HCT116 (cell line): ENCODE results near the gene GJA10. TPM values are rescaled to one million over a fixed set of nuclear protein-coding genes. Genes with fewer than 3 reads are reported as not detected.
"Not testable (repeated sequence)": the region's sequence is repeated elsewhere in the genome, so short reads cannot be mapped to it uniquely, and the experiment has no call there.

Experiments used
- ATAC-seq: fragments of 200-7000 bp; cut with Tn5 transposase; 2 replicates; pipeline ENCODE4 v1.9.1; 2020; ENCODE audit warnings: mild to moderate bottlenecking, moderate library complexity
- BruUV-seq: library from RNA; stranded (reverse); fragments of 400-500 nt; replicated peaks from 2 replicates; lab custom pipeline; 2021; lab: Mats Ljungman, UMichigan
- CTCF ChIA-PET: fragments of 300-600 bp; sonication (Branson Sonifier 250); formaldehyde crosslinking; loops from one replicate; lab custom pipeline; 2021; ENCODE audit warnings: antibody characterized with exemption; lab: Charles Lee
- POLR2A ChIA-PET: fragments of 300-600, 350-600 bp; sonication (Branson Sonifier 250); formaldehyde crosslinking; loops from one replicate; lab custom pipeline; 2021; ENCODE audit warnings: antibody characterized with exemption; lab: Charles Lee
- RAD21 ChIA-PET, 2 experiments: fragments of 300-600 bp; sonication (Branson Sonifier 250); formaldehyde crosslinking; loops; one replicate each; lab custom pipeline; 2023; ENCODE audit warnings: low total read pairs in 2 of 2; ENCODE audit not compliant: uncharacterized antibody in 2 of 2, unreplicated experiment in 2 of 2, low non-redundant PET in 1 of 2; lab: Charles Lee
- DNase-seq: peaks from one replicate; pipeline ENCODE4 v3.0.0-alpha.2; 2010; ENCODE audit warnings: low read depth, low spot score
- H2AFZ ChIP-seq: fragments of 200-600 bp; shearing (Covaris generic), sonication (generic); 2 replicates; pipeline ENCODE4 v1.6.1; 2017; ENCODE audit warnings: low read depth, mixed run types, mixed read lengths, antibody characterized with exemption, low read length; ENCODE audit not compliant: poor library complexity, severe bottlenecking
- H3K27ac ChIP-seq: 2 replicates; pipeline ENCODE4 v1.5.1; 2012; ENCODE audit warnings: low read depth, low read length
- H3K27me3 ChIP-seq: fragments of 200-600 bp; sonication (generic); 2 replicates; pipeline ENCODE4 v1.6.1; 2016; ENCODE audit warnings: mixed run types, low read length, mixed read lengths; ENCODE audit not compliant: insufficient read depth
- H3K36me3 ChIP-seq, 2 experiments: fragments of 200-500 bp in 1 of 2; fragments of 200-600 bp in 1 of 2; sonication (Bioruptor generic) in 1 of 2; sonication (generic) in 1 of 2; 2 replicates each; pipeline versions ENCODE4 v1.5.1 to v1.6.1; 2014 to 2016; ENCODE audit warnings: low read length in 2 of 2, inconsistent platforms in 1 of 2, mixed read lengths in 1 of 2, mixed run types in 1 of 2; ENCODE audit not compliant: insufficient read depth in 2 of 2, control insufficient read depth in 1 of 2
- H3K4me1 ChIP-seq, 2 experiments: fragments of 200-600 bp in 1 of 2; sonication (generic) in 1 of 2; 2 replicates each; pipeline versions ENCODE4 v1.5.1 to v1.6.1; 2012 to 2017; ENCODE audit warnings: low read length in 2 of 2, inconsistent platforms in 1 of 2, mild to moderate bottlenecking in 1 of 2, mixed read lengths in 1 of 2, mixed run types in 1 of 2, moderate library complexity in 1 of 2; ENCODE audit not compliant: insufficient read depth in 2 of 2, control insufficient read depth in 1 of 2
- H3K4me2 ChIP-seq: fragments of 200-600 bp; sonication (generic); 2 replicates; pipeline ENCODE4 v1.6.1; 2017; ENCODE audit warnings: mixed run types, low read length, mixed read lengths
- H3K4me3 ChIP-seq, 2 experiments: fragments of 200-600 bp in 1 of 2; sonication (generic) in 1 of 2; replicated peaks in 1 of 2; 2 replicates each; pipeline ENCODE4 v1.5.1; 2011 to 2016; ENCODE audit warnings: low read length in 2 of 2, control low read depth in 1 of 2, low read depth in 1 of 2, mild to moderate bottlenecking in 1 of 2, mixed read lengths in 1 of 2, mixed run types in 1 of 2
- H3K79me2 ChIP-seq: fragments of 200-600 bp; sonication (generic); 2 replicates; pipeline ENCODE4 v1.6.1; 2017; ENCODE audit warnings: mild to moderate bottlenecking, mixed run types, low read length, moderate library complexity, mixed read lengths; ENCODE audit not compliant: insufficient read depth
- H3K9ac ChIP-seq: fragments of 200-600 bp; sonication (generic); 2 replicates; pipeline ENCODE4 v1.6.1; 2016; ENCODE audit warnings: low read length, mixed read lengths
- H3K9me2 ChIP-seq: fragments of 200-600 bp; sonication (generic), shearing (Covaris generic); 2 replicates; pipeline ENCODE4 v1.6.1; 2017; ENCODE audit warnings: mixed run types, mild to moderate bottlenecking, moderate library complexity; ENCODE audit not compliant: insufficient read depth
- H3K9me3 ChIP-seq, 2 experiments: fragments of 200-500 bp in 1 of 2; fragments of 200-600 bp in 1 of 2; sonication (Bioruptor generic) in 1 of 2; sonication (generic) in 1 of 2; 2 replicates each; pipeline ENCODE4 v1.6.1; 2014 to 2017; ENCODE audit warnings: low read length in 2 of 2, mixed read lengths in 2 of 2, inconsistent platforms in 1 of 2, low read depth in 1 of 2, mild to moderate bottlenecking in 1 of 2, mixed run types in 1 of 2, moderate library complexity in 1 of 2; ENCODE audit not compliant: control insufficient read depth in 1 of 2, insufficient read depth in 1 of 2
- H4K20me1 ChIP-seq: fragments of 200-600 bp; sonication (generic), shearing (Covaris generic); 2 replicates; pipeline ENCODE4 v1.6.1; 2017; ENCODE audit warnings: mixed run types, mild to moderate bottlenecking, moderate library complexity; ENCODE audit not compliant: insufficient read depth
- CBX3 ChIP-seq: IDR thresholded peaks from 2 replicates; pipeline ENCODE4 v1.6.1; 2012; ENCODE audit warnings: low read depth
- ELF1 ChIP-seq: IDR thresholded peaks from 2 replicates; pipeline ENCODE4 v1.6.1; 2012; ENCODE audit warnings: low read depth, borderline replicate concordance
- REST ChIP-seq: IDR thresholded peaks from 2 replicates; pipeline ENCODE4 v1.6.1; 2012; ENCODE audit warnings: low read depth
- TCF7L2 ChIP-seq: IDR thresholded peaks from 2 replicates; pipeline ENCODE4 v1.7.0; 2011; ENCODE audit warnings: borderline replicate concordance, inconsistent platforms; ENCODE audit not compliant: insufficient read depth, insufficient read length; ENCODE audit errors: extremely low read depth
- intact Hi-C: fragments of 100-400 bp; cut with micrococcal nuclease; formaldehyde crosslinking; loops from 2 replicates; pipeline ENCODE4 v1.10.0; 2022
- total RNA-seq: library from RNA; stranded (reverse); gene quantifications from one replicate; pipeline ENCODE4 v1.2.1, GENCODE V29; 2021; ENCODE audit not compliant: unreplicated experiment

Gene GJA10
- total RNA-seq, 1 experiment from 2014 or later, result not detected

DNA sequence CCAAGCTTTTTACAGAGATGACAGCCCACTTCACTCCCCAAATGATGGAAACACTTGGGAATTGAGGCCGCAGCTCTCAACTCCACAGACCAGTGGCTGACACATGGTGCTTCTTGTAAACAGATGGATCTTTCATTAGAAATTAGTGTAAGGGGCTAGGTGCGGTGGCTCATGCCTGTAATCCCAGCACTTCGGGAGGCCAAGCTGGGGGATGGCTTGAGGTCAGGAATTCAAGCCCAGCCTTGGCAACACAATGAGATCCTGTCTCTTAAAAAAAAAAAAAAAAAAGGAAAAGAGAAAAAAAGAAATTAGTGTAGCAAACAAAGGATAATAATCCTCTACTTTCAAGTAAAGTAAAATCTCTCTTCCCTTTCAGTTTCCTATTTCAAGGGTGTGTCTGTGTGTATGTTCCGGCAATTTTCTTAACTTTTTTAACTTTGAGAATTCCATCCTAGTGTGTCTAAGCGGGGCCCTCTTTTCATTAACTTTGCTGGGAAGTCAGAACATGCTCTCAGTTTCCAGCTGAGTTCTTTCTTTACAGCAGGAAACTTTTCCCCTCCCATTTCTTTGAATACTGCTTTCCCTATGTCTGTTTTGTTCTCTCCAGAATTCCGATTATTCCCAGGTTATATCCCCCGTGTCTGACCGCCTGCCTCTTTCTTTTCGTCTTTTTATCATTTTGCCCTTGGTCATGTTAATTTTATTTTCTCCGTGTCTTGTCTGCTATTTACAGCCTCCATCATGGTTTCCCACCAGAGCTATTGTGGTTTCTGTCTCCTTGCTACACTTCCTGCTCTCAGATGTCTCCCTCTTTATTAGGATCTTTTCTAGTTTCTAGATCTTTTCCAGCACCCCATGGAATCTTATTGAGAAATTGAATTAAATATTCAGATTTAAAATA, 16.0 kb downstream of the GJA10 start:
- H4K20me1 ChIP-seq, H3K79me2 ChIP-seq, H3K27ac ChIP-seq, H3K4me2 ChIP-seq, ATAC-seq, H3K27me3 ChIP-seq, BruUV-seq, POLR2A ChIA-PET, CTCF ChIA-PET, H3K9ac ChIP-seq, H3K9me2 ChIP-seq, intact Hi-C loops, H2AFZ ChIP-seq, H3K4me3 ChIP-seq, DNase-seq, H3K4me1 ChIP-seq, H3K36me3 ChIP-seq, H3K9me3 ChIP-seq: not testable (repeated sequence)
- RAD21 ChIA-PET, result interaction anchor here in 1 of 2 experiments (0.6 kb wide), 1 partner anchor 36 kb away, joined by 4 read pairs; no protein-coding TSS in a partner anchor

GRCh38 chr6:89910902-89911240, 16.6 kb downstream of the GJA10 start:
- ChIA-PET CTCF (no interaction called here), POLR2A (no interaction called here), RAD21 (no interaction called here)
- H3K36me3 ChIP-seq, result no peaks in the 10 kb centered on the region
- no peak overlapping the region for H3K9ac ChIP-seq
- H3K9me2 ChIP-seq, result no peaks in the 10 kb centered on the region
- no TSS peak for BruUV-seq
- ATAC-seq (no peak), DNase-seq (no peak)
- intact Hi-C loops, result no loop called here
- H2AFZ ChIP-seq, result no peak overlapping the region
- no peaks in the 10 kb centered on the region for H3K27me3 ChIP-seq
- no peak overlapping the region for H3K4me3 ChIP-seq
- no peaks in the 10 kb centered on the region for H3K4me1 ChIP-seq
- H3K4me2 ChIP-seq, result no peak overlapping the region
- no peak for TF ChIP-seq ELF1
- TF ChIP-seq REST, result no peak
- no peak for TF ChIP-seq CBX3
- no peak for TF ChIP-seq TCF7L2
- no peaks in the 10 kb centered on the region for H3K9me3 ChIP-seq
- no peaks in the 10 kb centered on the region for H3K79me2 ChIP-seq
- no peaks in the 10 kb centered on the region for H4K20me1 ChIP-seq
- H3K27ac ChIP-seq, result no peak overlapping the region
